ENCODE data around the gene SNAPC2.

DNA sequence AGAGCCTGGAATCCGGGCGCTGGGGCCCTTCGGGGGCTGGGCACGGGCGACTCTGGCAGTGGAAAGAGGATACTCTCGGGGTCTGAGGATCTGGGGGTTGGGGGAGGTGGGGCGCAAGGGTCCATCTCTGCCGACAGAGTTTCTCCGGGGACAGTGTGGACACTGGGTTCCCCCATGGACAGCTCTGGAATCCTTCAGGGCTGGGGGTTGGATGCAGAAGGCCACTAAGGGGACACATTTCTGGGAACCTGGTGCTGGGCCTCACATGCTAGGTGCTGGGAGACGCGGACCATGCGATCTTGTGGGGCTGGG is 3.2 kb upstream of the SNAPC2 start:
- TF ChIP-seq, protein P1, sequence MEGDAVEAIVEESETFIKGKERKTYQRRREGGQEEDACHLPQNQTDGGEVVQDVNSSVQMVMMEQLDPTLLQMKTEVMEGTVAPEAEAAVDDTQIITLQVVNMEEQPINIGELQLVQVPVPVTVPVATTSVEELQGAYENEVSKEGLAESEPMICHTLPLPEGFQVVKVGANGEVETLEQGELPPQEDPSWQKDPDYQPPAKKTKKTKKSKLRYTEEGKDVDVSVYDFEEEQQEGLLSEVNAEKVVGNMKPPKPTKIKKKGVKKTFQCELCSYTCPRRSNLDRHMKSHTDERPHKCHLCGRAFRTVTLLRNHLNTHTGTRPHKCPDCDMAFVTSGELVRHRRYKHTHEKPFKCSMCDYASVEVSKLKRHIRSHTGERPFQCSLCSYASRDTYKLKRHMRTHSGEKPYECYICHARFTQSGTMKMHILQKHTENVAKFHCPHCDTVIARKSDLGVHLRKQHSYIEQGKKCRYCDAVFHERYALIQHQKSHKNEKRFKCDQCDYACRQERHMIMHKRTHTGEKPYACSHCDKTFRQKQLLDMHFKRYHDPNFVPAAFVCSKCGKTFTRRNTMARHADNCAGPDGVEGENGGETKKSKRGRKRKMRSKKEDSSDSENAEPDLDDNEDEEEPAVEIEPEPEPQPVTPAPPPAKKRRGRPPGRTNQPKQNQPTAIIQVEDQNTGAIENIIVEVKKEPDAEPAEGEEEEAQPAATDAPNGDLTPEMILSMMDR (IDR thresholded peaks at IDR 0.05; ENCODE audit: low read depth, low read length): no peak
- no peak for TF ChIP-seq POLR2A (IDR thresholded peaks at IDR 0.05; ENCODE audit: extremely low read depth, insufficient read length)
- TF ChIP-seq, protein P2, sequence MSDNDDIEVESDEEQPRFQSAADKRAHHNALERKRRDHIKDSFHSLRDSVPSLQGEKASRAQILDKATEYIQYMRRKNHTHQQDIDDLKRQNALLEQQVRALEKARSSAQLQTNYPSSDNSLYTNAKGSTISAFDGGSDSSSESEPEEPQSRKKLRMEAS (IDR thresholded peaks at IDR 0.05; ENCODE audit: low read depth, low read length): no peak

Data from NB4 (cell line).